Measurements from ENCODE around the gene SORCS2. TPM values are rescaled to one million over a fixed set of nuclear protein-coding genes. Genes with fewer than 3 reads are reported as not detected.

SORCS2 gene
- total RNA-seq, 1 experiment from 2014 or later: not detected

DNA sequence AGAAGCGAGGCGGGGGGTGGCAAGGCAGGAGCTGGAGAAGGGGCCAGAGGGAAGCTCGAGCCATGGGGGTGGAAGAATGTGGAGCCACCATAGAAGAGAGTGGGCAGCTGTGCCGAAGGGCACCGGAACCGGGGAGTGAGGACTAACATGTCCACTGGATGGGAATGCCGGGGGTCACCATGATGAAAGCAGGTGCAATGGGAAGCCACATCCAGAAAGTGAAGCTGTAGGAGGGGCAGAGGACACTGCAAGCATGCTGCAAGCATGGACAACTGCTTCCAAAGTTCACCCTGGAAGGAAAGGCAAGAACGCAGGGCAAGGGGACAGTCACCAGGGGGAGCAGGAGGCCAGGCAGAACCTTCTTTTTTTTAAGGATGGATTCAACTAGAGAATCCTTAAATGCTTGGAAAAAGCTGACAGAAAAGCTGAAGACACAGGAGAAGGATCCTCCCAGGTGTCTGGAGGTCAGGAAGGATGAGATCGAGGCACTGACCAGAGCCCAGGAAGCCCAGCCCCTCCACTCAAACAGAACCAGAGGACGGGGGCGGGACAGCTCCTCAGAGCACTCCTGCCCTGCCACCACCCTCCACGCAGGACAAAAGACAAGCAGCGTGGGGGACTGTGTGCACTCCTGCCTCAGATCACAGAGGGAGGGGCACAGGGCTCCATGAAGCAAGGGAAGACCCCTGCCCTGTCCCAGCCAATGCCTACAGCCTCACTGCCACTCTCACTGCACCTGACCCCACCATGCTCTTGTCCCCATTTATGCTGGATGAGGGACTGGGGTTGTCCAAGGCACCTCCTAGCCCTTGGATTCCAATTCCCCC is 578.1 kb downstream of the SORCS2 start:
- H3K4me3 Mint-ChIP-seq (ENCODE audit: unreplicated experiment): no peak overlapping the region
- H3K27ac Mint-ChIP-seq (ENCODE audit: low read depth, unreplicated experiment): no peak overlapping the region
- intact Hi-C loops (cut with micrococcal nuclease): no loop called here
- ChIA-PET POLR2A (no interaction called here), CTCF (interaction anchor here (0.5 to 1.7 kb wide), 8 partner anchors 24 to 309 kb away, joined by 3 to 9 read pairs (median 4); no protein-coding TSS in a partner anchor)
- TF ChIP-seq, protein P1, sequence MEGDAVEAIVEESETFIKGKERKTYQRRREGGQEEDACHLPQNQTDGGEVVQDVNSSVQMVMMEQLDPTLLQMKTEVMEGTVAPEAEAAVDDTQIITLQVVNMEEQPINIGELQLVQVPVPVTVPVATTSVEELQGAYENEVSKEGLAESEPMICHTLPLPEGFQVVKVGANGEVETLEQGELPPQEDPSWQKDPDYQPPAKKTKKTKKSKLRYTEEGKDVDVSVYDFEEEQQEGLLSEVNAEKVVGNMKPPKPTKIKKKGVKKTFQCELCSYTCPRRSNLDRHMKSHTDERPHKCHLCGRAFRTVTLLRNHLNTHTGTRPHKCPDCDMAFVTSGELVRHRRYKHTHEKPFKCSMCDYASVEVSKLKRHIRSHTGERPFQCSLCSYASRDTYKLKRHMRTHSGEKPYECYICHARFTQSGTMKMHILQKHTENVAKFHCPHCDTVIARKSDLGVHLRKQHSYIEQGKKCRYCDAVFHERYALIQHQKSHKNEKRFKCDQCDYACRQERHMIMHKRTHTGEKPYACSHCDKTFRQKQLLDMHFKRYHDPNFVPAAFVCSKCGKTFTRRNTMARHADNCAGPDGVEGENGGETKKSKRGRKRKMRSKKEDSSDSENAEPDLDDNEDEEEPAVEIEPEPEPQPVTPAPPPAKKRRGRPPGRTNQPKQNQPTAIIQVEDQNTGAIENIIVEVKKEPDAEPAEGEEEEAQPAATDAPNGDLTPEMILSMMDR (IDR thresholded peaks at IDR 0.05; ENCODE audit: unreplicated experiment): peak; percentile 40
- peak; percentile 18 for DNase-seq (ENCODE audit: unreplicated experiment)
- BruUV-seq (replicated peaks): no TSS peak
- no peaks in the 10 kb centered on the region for H3K27me3 Mint-ChIP-seq (ENCODE audit: insufficient read depth, unreplicated experiment)
- no peaks in the 10 kb centered on the region for H3K9me3 Mint-ChIP-seq (ENCODE audit: unreplicated experiment)
- peaks cover 38% of the 10 kb centered on the region for H3K36me3 Mint-ChIP-seq (ENCODE audit: insufficient read depth, unreplicated experiment)
- no peaks in the 10 kb centered on the region for H3K4me1 Mint-ChIP-seq (ENCODE audit: insufficient read depth, unreplicated experiment)

DNA sequence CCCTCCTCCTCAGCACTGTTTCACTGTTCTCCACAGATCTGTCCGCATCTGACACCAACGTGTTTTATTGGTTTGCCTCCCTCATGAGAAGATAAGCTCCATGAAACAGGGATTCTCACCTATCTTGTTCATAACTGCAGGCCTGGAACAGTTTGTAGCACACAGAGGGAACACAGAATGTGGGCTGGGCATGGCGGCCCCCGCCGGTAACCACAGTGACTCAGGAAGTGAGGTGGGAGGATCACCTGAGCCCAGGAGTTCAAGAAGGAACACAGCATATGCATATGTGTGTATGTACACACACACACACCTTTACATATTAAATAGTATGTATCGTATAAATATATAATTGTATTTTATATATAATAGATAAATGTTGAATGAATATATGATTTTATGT is 578.7 kb downstream of the SORCS2 start:
- CTCF ChIA-PET: interaction anchor here (0.5 to 1.2 kb wide), 3 partner anchors 29 to 207 kb away, joined by 3 to 4 read pairs (median 3); no protein-coding TSS in a partner anchor
- TF ChIP-seq, protein P1 (IDR thresholded peaks at IDR 0.05; ENCODE audit: unreplicated experiment): no peak

DNA sequence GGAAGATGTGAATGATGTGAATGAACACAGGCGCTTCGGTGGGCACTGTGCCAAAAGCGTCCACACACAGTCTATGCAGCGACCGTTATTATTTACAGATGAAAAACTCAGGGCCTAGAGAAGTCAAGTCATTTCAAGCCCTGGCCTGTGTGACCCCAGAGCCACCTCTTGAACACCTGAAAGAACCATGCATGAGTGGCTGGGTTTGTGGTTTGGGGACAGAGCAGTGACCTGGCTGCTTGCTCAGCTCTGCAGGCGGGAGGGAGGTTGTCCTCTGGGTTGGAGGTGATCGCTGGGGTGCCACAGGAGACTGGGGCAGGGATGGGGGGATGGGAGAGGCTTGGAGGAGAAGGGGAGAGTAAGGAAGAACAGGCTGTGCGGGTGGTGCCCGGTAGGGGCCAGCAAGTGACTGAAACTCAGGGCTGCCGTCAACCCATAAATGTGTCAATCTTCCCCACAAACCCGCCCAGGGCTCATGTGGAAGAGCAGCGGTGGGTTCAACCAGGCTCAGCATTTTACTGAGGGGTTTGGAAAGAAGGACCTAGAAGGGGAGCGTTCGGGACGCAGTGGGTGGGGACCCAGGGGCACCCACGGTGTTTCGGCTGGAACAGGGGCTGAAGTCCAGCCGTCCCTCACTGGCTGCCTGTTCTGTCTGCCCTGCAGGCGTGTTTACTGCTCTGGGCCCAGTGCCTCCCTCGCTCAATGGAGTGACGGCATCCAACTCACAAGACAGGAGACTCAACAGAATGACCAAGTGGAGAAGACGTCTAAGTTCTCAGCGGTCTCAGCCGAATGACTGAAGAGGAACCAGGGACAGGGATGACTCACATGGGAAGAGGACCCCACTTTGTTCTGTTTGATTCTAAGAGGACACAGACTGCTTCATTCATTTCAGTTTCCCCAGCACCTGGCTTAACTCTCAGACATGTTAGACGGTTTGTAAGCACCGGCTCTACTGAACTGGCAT is 579.5 kb downstream of the SORCS2 start:
- no TSS peak for BruUV-seq (replicated peaks)
- no peak overlapping the region for H3K4me3 Mint-ChIP-seq (ENCODE audit: unreplicated experiment)
- POLR2A ChIA-PET: interaction anchor here (0.7 kb wide), 1 partner anchor 12 kb away, joined by 3 read pairs; no protein-coding TSS in a partner anchor
- TF ChIP-seq, protein P1 (IDR thresholded peaks at IDR 0.05; ENCODE audit: unreplicated experiment): no peak
- no peaks in the 10 kb centered on the region for H3K27me3 Mint-ChIP-seq (ENCODE audit: insufficient read depth, unreplicated experiment)
- CTCF ChIA-PET: interaction anchor here (0.6 to 1.2 kb wide), 3 partner anchors 28 to 206 kb away, joined by 3 to 4 read pairs (median 3); no protein-coding TSS in a partner anchor
- H3K36me3 Mint-ChIP-seq (ENCODE audit: insufficient read depth, unreplicated experiment): peaks cover 36% of the 10 kb centered on the region
- intact Hi-C loops (cut with micrococcal nuclease): no loop called here
- no peak overlapping the region for H3K27ac Mint-ChIP-seq (ENCODE audit: low read depth, unreplicated experiment)
- no peak for DNase-seq (ENCODE audit: unreplicated experiment)
- no peaks in the 10 kb centered on the region for H3K4me1 Mint-ChIP-seq (ENCODE audit: insufficient read depth, unreplicated experiment)
- H3K9me3 Mint-ChIP-seq (ENCODE audit: unreplicated experiment): no peaks in the 10 kb centered on the region

More for the DNA sequence above, 578.7 kb downstream of the SORCS2 start:
- H3K27ac Mint-ChIP-seq (ENCODE audit: low read depth, unreplicated experiment): no peak overlapping the region
- H3K9me3 Mint-ChIP-seq (ENCODE audit: unreplicated experiment): no peaks in the 10 kb centered on the region
- peaks cover 36% of the 10 kb centered on the region for H3K36me3 Mint-ChIP-seq (ENCODE audit: insufficient read depth, unreplicated experiment)
- H3K27me3 Mint-ChIP-seq (ENCODE audit: insufficient read depth, unreplicated experiment): no peaks in the 10 kb centered on the region
- DNase-seq (ENCODE audit: unreplicated experiment): no peak
- no peaks in the 10 kb centered on the region for H3K4me1 Mint-ChIP-seq (ENCODE audit: insufficient read depth, unreplicated experiment)
- intact Hi-C loops (cut with micrococcal nuclease): no loop called here
- BruUV-seq (replicated peaks): no TSS peak
- H3K4me3 Mint-ChIP-seq (ENCODE audit: unreplicated experiment): no peak overlapping the region
- POLR2A ChIA-PET: no interaction called here

All from MCF 10A (cell line).